GM23338 (cell line): Measurements from ENCODE around the gene TAP1. TPM values are rescaled to one million over a fixed set of nuclear protein-coding genes. Genes with fewer than 3 reads are reported as not detected.

Source experiments
- ATAC-seq: fragments of 200-7000 bp; cut with Tn5 transposase; 3 replicates; pipeline ENCODE4 v1.9.1; 2020
- DNase-seq: peaks from one replicate; pipeline ENCODE4 v3.0.0-alpha.2; 2015; ENCODE audit warnings: low spot score
- H2AFZ ChIP-seq: fragments of 200-600 bp; sonication (generic); 2 replicates; pipeline ENCODE4 v1.8.0; 2016; ENCODE audit warnings: antibody characterized with exemption, mild to moderate bottlenecking, moderate library complexity
- H3F3A ChIP-seq: fragments of 200-600 bp; sonication (generic); replicated peaks from 2 replicates; pipeline ENCODE4 v1.8.0; 2017; ENCODE audit warnings: antibody characterized with exemption, mixed run types, low read depth
- H3K27ac ChIP-seq: fragments of 200-600 bp; sonication (generic); 2 replicates; pipeline ENCODE4 v1.6.1; 2016; ENCODE audit warnings: low read depth
- H3K27me3 ChIP-seq: fragments of 200-600 bp; sonication (generic); 2 replicates; pipeline ENCODE4 v1.8.0; 2016; ENCODE audit warnings: mild to moderate bottlenecking, mixed run types, moderate library complexity; ENCODE audit not compliant: insufficient read depth
- H3K36me3 ChIP-seq: fragments of 200-600 bp; sonication (generic); 2 replicates; pipeline ENCODE4 v1.8.0; 2016; ENCODE audit warnings: mild to moderate bottlenecking; ENCODE audit not compliant: insufficient read depth
- H3K4me1 ChIP-seq: fragments of 200-600 bp; sonication (generic); 2 replicates; pipeline ENCODE4 v1.8.0; 2016; ENCODE audit warnings: mild to moderate bottlenecking, moderate library complexity; ENCODE audit not compliant: insufficient read depth
- H3K4me2 ChIP-seq: fragments of 200-600 bp; sonication (generic); 2 replicates; pipeline ENCODE4 v1.7.1; 2017; ENCODE audit warnings: mixed run types
- H3K4me3 ChIP-seq: fragments of 200-600 bp; sonication (generic); 2 replicates; pipeline ENCODE4 v1.6.1; 2016; ENCODE audit warnings: mixed run types
- H3K79me2 ChIP-seq: fragments of 200-600 bp; sonication (generic); replicated peaks from 2 replicates; pipeline ENCODE4 v1.8.0; 2017; ENCODE audit warnings: mild to moderate bottlenecking; ENCODE audit not compliant: insufficient read depth
- H3K9me2 ChIP-seq: fragments of 200-600 bp; sonication (generic); 2 replicates; pipeline ENCODE4 v1.8.0; 2017; ENCODE audit not compliant: insufficient read depth
- H4K20me1 ChIP-seq: fragments of 200-600 bp; sonication (generic); replicated peaks from 2 replicates; pipeline ENCODE4 v1.8.0; 2017; ENCODE audit warnings: mild to moderate bottlenecking; ENCODE audit not compliant: insufficient read depth
- H3K27ac Mint-ChIP-seq: 2 replicates; pipeline ENCODE4 v1.8.0; 2020; ENCODE audit warnings: inconsistent platforms, mild to moderate bottlenecking, moderate library complexity, mixed read lengths
- H3K27me3 Mint-ChIP-seq: 3 replicates; pipeline ENCODE4 v1.8.0; 2022; ENCODE audit warnings: low read depth, mild to moderate bottlenecking, moderate library complexity, mixed read lengths, inconsistent platforms; ENCODE audit not compliant: insufficient read depth, poor library complexity
- H3K36me3 Mint-ChIP-seq: 3 replicates; pipeline ENCODE4 v1.8.0; 2021; ENCODE audit warnings: low read depth, mild to moderate bottlenecking, inconsistent platforms, moderate library complexity, mixed read lengths
- H3K4me1 Mint-ChIP-seq: 3 replicates; pipeline ENCODE4 v1.8.0; 2020; ENCODE audit warnings: mild to moderate bottlenecking, inconsistent platforms, mixed read lengths
- H3K4me3 Mint-ChIP-seq: 3 replicates; pipeline ENCODE4 v1.8.0; 2021; ENCODE audit warnings: moderate library complexity, mild to moderate bottlenecking, inconsistent platforms, mixed read lengths
- H3K9me3 Mint-ChIP-seq: 3 replicates; pipeline ENCODE4 v1.8.0; 2020; ENCODE audit warnings: moderate library complexity, mild to moderate bottlenecking, inconsistent platforms, mixed read lengths
- CREB1 ChIP-seq: fragments of 250-450 bp; sonication (Bioruptor Pico); IDR thresholded peaks from 2 replicates; pipeline ENCODE4 v1.5.0; 2020; ENCODE audit warnings: low read depth, mild to moderate bottlenecking, moderate library complexity
- ETS1 ChIP-seq: IDR thresholded peaks from 2 replicates; pipeline ENCODE4 v1.6.1; 2016; ENCODE audit warnings: antibody characterized with exemption
- EZH2 ChIP-seq: fragments of 200-600 bp; sonication (generic); IDR thresholded peaks from one replicate; pipeline ENCODE4 v1.8.0; 2017; ENCODE audit warnings: antibody characterized with exemption, mild to moderate bottlenecking, low read depth; ENCODE audit not compliant: unreplicated experiment
- EZH2phosphoT487 ChIP-seq: fragments of 200-600 bp; sonication (generic); IDR thresholded peaks from one replicate; pipeline ENCODE4 v1.8.1; 2018; ENCODE audit warnings: antibody characterized with exemption; ENCODE audit not compliant: unreplicated experiment
- JUNB ChIP-seq: IDR thresholded peaks from one replicate; pipeline ENCODE4 v1.6.1; 2016; ENCODE audit warnings: antibody characterized with exemption; ENCODE audit not compliant: unreplicated experiment
- NANOG ChIP-seq: IDR thresholded peaks from 2 replicates; pipeline ENCODE4 v1.6.1; 2016; ENCODE audit warnings: antibody characterized with exemption, borderline replicate concordance
- POLR2AphosphoS5 ChIP-seq: IDR thresholded peaks from 2 replicates; pipeline ENCODE4 v1.6.1; 2016; ENCODE audit warnings: antibody characterized with exemption, low read depth
- REST ChIP-seq: IDR thresholded peaks from one replicate; pipeline ENCODE4 v1.6.1; 2018; ENCODE audit warnings: antibody characterized with exemption; ENCODE audit not compliant: unreplicated experiment
- STAT1 ChIP-seq: IDR thresholded peaks from one replicate; pipeline ENCODE4 v1.6.1; 2016; ENCODE audit warnings: antibody characterized with exemption; ENCODE audit not compliant: unreplicated experiment
- ZNF114 ChIP-seq: fragments of 250-450 bp; sonication (Bioruptor Pico); IDR thresholded peaks from 2 replicates; pipeline ENCODE4 v1.5.0; 2020; ENCODE audit warnings: mild to moderate bottlenecking, moderate library complexity
- ZNF331 ChIP-seq: fragments of 250-450 bp; sonication (Bioruptor Pico); IDR thresholded peaks from 2 replicates; pipeline ENCODE4 v1.5.0; 2020; ENCODE audit warnings: low read depth, mild to moderate bottlenecking, moderate library complexity
- polyA plus RNA-seq: library from polyadenylated mRNA; unstranded; fragments of >200 nt; fragmentation: Nextera tagmentation; extraction: Ambion mirVana; gene quantifications from 2 replicates; pipeline ENCODE4 v1.2.1, GENCODE V29; 2016
- total RNA-seq: library from RNA; depleted of rRNA; stranded (reverse); fragments of >200 nt; shearing (Covaris generic); gene quantifications from 2 replicates; pipeline ENCODE4 v1.2.3, GENCODE V29; 2014
- TF ChIP-seq, protein P1 (sequence below), 2 experiments: fragments of 200-600 bp in 1 of 2; sonication (generic) in 1 of 2; conservative IDR thresholded peaks; 2 replicates each; pipeline versions ENCODE4 v1.5.1 to v1.6.1; 2016 to 2017; ENCODE audit warnings: antibody characterized with exemption in 2 of 2, low read depth in 2 of 2, mild to moderate bottlenecking in 2 of 2, moderate library complexity in 1 of 2
- TF ChIP-seq, protein P2 (sequence below): fragments of 250-450 bp; sonication (Bioruptor Pico); IDR thresholded peaks from 2 replicates; pipeline ENCODE4 v1.5.0; 2020; ENCODE audit warnings: mild to moderate bottlenecking, moderate library complexity

The TAP1 gene
- total and polyA plus RNA-seq, 2 experiments from 2014 or later, result 13.8 to 22.0 TPM

- no peak for TF ChIP-seq REST
- TF ChIP-seq STAT1, result no peak
- no peak for TF ChIP-seq POLR2AphosphoS5
- TF ChIP-seq, protein P1, sequence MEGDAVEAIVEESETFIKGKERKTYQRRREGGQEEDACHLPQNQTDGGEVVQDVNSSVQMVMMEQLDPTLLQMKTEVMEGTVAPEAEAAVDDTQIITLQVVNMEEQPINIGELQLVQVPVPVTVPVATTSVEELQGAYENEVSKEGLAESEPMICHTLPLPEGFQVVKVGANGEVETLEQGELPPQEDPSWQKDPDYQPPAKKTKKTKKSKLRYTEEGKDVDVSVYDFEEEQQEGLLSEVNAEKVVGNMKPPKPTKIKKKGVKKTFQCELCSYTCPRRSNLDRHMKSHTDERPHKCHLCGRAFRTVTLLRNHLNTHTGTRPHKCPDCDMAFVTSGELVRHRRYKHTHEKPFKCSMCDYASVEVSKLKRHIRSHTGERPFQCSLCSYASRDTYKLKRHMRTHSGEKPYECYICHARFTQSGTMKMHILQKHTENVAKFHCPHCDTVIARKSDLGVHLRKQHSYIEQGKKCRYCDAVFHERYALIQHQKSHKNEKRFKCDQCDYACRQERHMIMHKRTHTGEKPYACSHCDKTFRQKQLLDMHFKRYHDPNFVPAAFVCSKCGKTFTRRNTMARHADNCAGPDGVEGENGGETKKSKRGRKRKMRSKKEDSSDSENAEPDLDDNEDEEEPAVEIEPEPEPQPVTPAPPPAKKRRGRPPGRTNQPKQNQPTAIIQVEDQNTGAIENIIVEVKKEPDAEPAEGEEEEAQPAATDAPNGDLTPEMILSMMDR (conservative IDR thresholded peaks at IDR 0.05; ENCODE audit: low read depth in 2 of 2), result no peak
- no peak for TF ChIP-seq ZNF331 (CRISPR knock-in tag)
- no peak for TF ChIP-seq EZH2
- TF ChIP-seq NANOG, result no peak
- TF ChIP-seq ETS1, result no peak
- TF ChIP-seq ZNF114 (CRISPR knock-in tag), result no peak
- TF ChIP-seq JUNB, result no peak
- TF ChIP-seq, protein P2, sequence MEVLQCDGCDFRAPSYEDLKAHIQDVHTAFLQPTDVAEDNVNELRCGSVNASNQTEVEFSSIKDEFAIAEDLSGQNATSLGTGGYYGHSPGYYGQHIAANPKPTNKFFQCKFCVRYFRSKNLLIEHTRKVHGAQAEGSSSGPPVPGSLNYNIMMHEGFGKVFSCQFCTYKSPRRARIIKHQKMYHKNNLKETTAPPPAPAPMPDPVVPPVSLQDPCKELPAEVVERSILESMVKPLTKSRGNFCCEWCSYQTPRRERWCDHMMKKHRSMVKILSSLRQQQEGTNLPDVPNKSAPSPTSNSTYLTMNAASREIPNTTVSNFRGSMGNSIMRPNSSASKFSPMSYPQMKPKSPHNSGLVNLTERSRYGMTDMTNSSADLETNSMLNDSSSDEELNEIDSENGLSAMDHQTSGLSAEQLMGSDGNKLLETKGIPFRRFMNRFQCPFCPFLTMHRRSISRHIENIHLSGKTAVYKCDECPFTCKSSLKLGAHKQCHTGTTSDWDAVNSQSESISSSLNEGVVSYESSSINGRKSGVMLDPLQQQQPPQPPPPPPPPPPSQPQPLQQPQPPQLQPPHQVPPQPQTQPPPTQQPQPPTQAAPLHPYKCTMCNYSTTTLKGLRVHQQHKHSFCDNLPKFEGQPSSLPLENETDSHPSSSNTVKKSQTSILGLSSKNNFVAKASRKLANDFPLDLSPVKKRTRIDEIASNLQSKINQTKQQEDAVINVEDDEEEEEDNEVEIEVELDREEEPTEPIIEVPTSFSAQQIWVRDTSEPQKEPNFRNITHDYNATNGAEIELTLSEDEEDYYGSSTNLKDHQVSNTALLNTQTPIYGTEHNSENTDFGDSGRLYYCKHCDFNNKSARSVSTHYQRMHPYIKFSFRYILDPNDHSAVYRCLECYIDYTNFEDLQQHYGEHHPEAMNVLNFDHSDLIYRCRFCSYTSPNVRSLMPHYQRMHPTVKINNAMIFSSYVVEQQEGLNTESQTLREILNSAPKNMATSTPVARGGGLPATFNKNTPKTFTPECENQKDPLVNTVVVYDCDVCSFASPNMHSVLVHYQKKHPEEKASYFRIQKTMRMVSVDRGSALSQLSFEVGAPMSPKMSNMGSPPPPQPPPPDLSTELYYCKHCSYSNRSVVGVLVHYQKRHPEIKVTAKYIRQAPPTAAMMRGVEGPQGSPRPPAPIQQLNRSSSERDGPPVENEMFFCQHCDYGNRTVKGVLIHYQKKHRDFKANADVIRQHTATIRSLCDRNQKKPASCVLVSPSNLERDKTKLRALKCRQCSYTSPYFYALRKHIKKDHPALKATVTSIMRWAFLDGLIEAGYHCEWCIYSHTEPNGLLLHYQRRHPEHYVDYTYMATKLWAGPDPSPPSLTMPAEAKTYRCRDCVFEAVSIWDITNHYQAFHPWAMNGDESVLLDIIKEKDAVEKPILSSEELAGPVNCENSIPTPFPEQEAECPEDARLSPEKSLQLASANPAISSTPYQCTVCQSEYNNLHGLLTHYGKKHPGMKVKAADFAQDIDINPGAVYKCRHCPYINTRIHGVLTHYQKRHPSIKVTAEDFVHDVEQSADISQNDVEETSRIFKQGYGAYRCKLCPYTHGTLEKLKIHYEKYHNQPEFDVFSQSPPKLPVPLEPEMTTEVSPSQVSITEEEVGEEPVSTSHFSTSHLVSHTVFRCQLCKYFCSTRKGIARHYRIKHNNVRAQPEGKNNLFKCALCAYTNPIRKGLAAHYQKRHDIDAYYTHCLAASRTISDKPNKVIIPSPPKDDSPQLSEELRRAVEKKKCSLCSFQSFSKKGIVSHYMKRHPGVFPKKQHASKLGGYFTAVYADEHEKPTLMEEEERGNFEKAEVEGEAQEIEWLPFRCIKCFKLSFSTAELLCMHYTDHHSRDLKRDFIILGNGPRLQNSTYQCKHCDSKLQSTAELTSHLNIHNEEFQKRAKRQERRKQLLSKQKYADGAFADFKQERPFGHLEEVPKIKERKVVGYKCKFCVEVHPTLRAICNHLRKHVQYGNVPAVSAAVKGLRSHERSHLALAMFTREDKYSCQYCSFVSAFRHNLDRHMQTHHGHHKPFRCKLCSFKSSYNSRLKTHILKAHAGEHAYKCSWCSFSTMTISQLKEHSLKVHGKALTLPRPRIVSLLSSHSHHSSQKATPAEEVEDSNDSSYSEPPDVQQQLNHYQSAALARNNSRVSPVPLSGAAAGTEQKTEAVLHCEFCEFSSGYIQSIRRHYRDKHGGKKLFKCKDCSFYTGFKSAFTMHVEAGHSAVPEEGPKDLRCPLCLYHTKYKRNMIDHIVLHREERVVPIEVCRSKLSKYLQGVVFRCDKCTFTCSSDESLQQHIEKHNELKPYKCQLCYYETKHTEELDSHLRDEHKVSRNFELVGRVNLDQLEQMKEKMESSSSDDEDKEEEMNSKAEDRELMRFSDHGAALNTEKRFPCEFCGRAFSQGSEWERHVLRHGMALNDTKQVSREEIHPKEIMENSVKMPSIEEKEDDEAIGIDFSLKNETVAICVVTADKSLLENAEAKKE, result no peak
- TF ChIP-seq CREB1 (CRISPR knock-in tag), result no peak
- TF ChIP-seq EZH2phosphoT487, result no peak
- no peaks in the 10 kb centered on the region for H3K4me1 ChIP-seq
- peak overlapping the region; percentile 68; the same call in 1 of the 2 replicates for H3K27ac ChIP-seq
- Mint-ChIP-seq H3K9me3 (no peaks in the 10 kb centered on the region), H3K27me3 (peaks cover 9% of the 10 kb centered on the region), H3K36me3 (no peaks in the 10 kb centered on the region), H3K4me1 (peaks cover 10% of the 10 kb centered on the region), H3K4me3 (no peak overlapping the region), H3K27ac (peak overlapping the region; percentile 40; the same call in 1 of the 2 replicates)
- no peaks in the 10 kb centered on the region for H4K20me1 ChIP-seq
- no peaks in the 10 kb centered on the region for H3K79me2 ChIP-seq
- ATAC-seq, result no peak
- H3K9me2 ChIP-seq, result no peaks in the 10 kb centered on the region
- no peak overlapping the region for H3K4me3 ChIP-seq
- H2AFZ ChIP-seq, result no peak overlapping the region
- H3K4me2 ChIP-seq, result 0 out of 2 replicates have a peak overlapping the region, but pooled peaks have one; percentile 11
- H3K36me3 ChIP-seq, result no peaks in the 10 kb centered on the region
- no peak for DNase-seq
- no peaks in the 10 kb centered on the region for H3F3A ChIP-seq
- H3K27me3 ChIP-seq, result peaks cover 11% of the 10 kb centered on the region
Measured at GRCh38 chr6:32860674-32861073, 7.2 kb upstream of the TAP1 start.
